Mesenchymal stem cell (in vitro differentiated cells and primary cell): ENCODE data around the gene C14orf39.

Source experiments
- DNase-seq: peaks from one replicate; pipeline ENCODE4 v3.0.0-alpha.2; 2013
- H2AFZ ChIP-seq: one replicate; pipeline ENCODE4 v1.6.1; 2013; ENCODE audit warnings: low read depth, mild to moderate bottlenecking, control low read depth, inconsistent platforms, low read length, moderate library complexity
- H2AK5ac ChIP-seq: 2 replicates; pipeline ENCODE4 v1.6.1; 2013; ENCODE audit warnings: low read length, moderate library complexity, mild to moderate bottlenecking, inconsistent platforms; ENCODE audit not compliant: severe bottlenecking
- H2BK120ac ChIP-seq: one replicate; pipeline ENCODE4 v1.6.1; 2013; ENCODE audit warnings: low read depth, mild to moderate bottlenecking, inconsistent platforms, low read length, moderate library complexity
- H2BK12ac ChIP-seq, 2 experiments: one replicate each; pipeline ENCODE4 v1.6.1; 2013; ENCODE audit warnings: inconsistent platforms in 2 of 2, low read length in 2 of 2, mild to moderate bottlenecking in 2 of 2, moderate library complexity in 2 of 2, control low read depth in 1 of 2
- H2BK15ac ChIP-seq: one replicate; pipeline ENCODE4 v1.6.1; 2013; ENCODE audit warnings: mild to moderate bottlenecking, low read depth, inconsistent platforms; ENCODE audit not compliant: poor library complexity, severe bottlenecking
- H2BK5ac ChIP-seq: 2 replicates; pipeline ENCODE4 v1.6.1; 2013; ENCODE audit warnings: low read depth, mild to moderate bottlenecking, low read length, control low read depth, inconsistent platforms; ENCODE audit not compliant: poor library complexity, severe bottlenecking
- H3K14ac ChIP-seq, 2 experiments: one replicate each; pipeline ENCODE4 v1.6.1; 2013; ENCODE audit warnings: inconsistent platforms in 2 of 2, low read length in 2 of 2, control low read depth in 1 of 2, mild to moderate bottlenecking in 1 of 2, moderate library complexity in 1 of 2
- H3K18ac ChIP-seq, 2 experiments: one replicate each; pipeline ENCODE4 v1.6.1; 2013; ENCODE audit warnings: inconsistent platforms in 2 of 2, low read length in 2 of 2, control low read depth in 1 of 2, low read depth in 1 of 2, mild to moderate bottlenecking in 1 of 2
- H3K23ac ChIP-seq, 2 experiments: one replicate each; pipeline ENCODE4 v1.6.1; 2013; ENCODE audit warnings: inconsistent platforms in 2 of 2, low read length in 2 of 2, mild to moderate bottlenecking in 2 of 2, moderate library complexity in 2 of 2, control low read depth in 1 of 2
- H3K27ac ChIP-seq: 2 replicates; pipeline ENCODE4 v1.5.1; 2013; ENCODE audit warnings: mild to moderate bottlenecking, moderate library complexity, low read length, control low read depth, inconsistent platforms; ENCODE audit not compliant: poor library complexity, severe bottlenecking
- H3K27me3 ChIP-seq, 2 experiments: 2 replicates each; pipeline versions ENCODE4 v1.6.1 to v1.7.0; 2013; ENCODE audit warnings: low read length in 2 of 2, mild to moderate bottlenecking in 2 of 2, moderate library complexity in 2 of 2, control low read depth in 1 of 2, inconsistent platforms in 1 of 2; ENCODE audit not compliant: control insufficient read depth in 1 of 2, insufficient read depth in 1 of 2
- H3K36me3 ChIP-seq, 2 experiments: 2 replicates each; pipeline versions ENCODE4 v1.6.1 to v1.7.0; 2013; ENCODE audit warnings: low read length in 2 of 2, control low read depth in 1 of 2, inconsistent platforms in 1 of 2, low read depth in 1 of 2, mild to moderate bottlenecking in 1 of 2; ENCODE audit not compliant: insufficient read depth in 2 of 2, control insufficient read depth in 1 of 2
- H3K4ac ChIP-seq, 2 experiments: one replicate each; pipeline ENCODE4 v1.6.1; 2013; ENCODE audit warnings: inconsistent platforms in 2 of 2, low read length in 2 of 2, mild to moderate bottlenecking in 2 of 2, moderate library complexity in 2 of 2, control low read depth in 1 of 2, low read depth in 1 of 2
- H3K4me1 ChIP-seq: 2 replicates; pipeline ENCODE4 v1.6.1; 2013; ENCODE audit warnings: low read depth, low read length, control low read depth; ENCODE audit not compliant: control insufficient read depth, insufficient read depth
- H3K4me2 ChIP-seq: 2 replicates; pipeline ENCODE4 v1.6.1; 2013; ENCODE audit warnings: low read length, mild to moderate bottlenecking, inconsistent platforms; ENCODE audit not compliant: poor library complexity, severe bottlenecking
- H3K4me3 ChIP-seq, 2 experiments: 2 replicates each; pipeline versions ENCODE4 v1.5.1 to v1.7.0; 2013; ENCODE audit warnings: low read length in 2 of 2, mild to moderate bottlenecking in 2 of 2, control low read depth in 1 of 2, low read depth in 1 of 2; ENCODE audit not compliant: insufficient read depth in 1 of 2
- H3K79me1 ChIP-seq: replicated peaks from 2 replicates; pipeline ENCODE4 v1.6.1; 2013; ENCODE audit warnings: mild to moderate bottlenecking, control low read depth, low read length, inconsistent platforms; ENCODE audit not compliant: poor library complexity, severe bottlenecking
- H3K9ac ChIP-seq: 2 replicates; pipeline ENCODE4 v1.7.0; 2013; ENCODE audit warnings: mild to moderate bottlenecking, low read length, moderate library complexity
- H3K9me3 ChIP-seq: 2 replicates; pipeline ENCODE4 v1.7.0; 2013; ENCODE audit warnings: mild to moderate bottlenecking, low read length; ENCODE audit not compliant: control insufficient read depth
- H4K8ac ChIP-seq: one replicate; pipeline ENCODE4 v1.6.1; 2013; ENCODE audit warnings: inconsistent platforms, mild to moderate bottlenecking, low read length, moderate library complexity
- H4K91ac ChIP-seq: one replicate; pipeline ENCODE4 v1.6.1; 2013; ENCODE audit warnings: mild to moderate bottlenecking, low read length, inconsistent platforms
- WGBS: methylation state at CpG from one replicate; pipeline ENCODE4 v1.1.7; 2013; ENCODE audit warnings: mixed read lengths; 5-methylcytosine and 5-hydroxymethylcytosine counted together

C14orf39 gene

GRCh38 chr14:60514741-60515491, 29.1 kb upstream of the C14orf39 start:
- H3K4me1 ChIP-seq, result peaks cover 26% of the 10 kb centered on the region
- no peak overlapping the region for H4K8ac ChIP-seq
- WGBS, result 2% methylated on average over 59 of the region's 79 CpGs
- no peak overlapping the region for H2BK5ac ChIP-seq
- H3K9me3 ChIP-seq, result peaks cover 4% of the 10 kb centered on the region
- H3K27me3 ChIP-seq, result peaks cover 81 to 82% of the 10 kb centered on the region in 2 experiments
- no peaks in the 10 kb centered on the region for H3K36me3 ChIP-seq
- H3K18ac ChIP-seq, result no peak overlapping the region
- H2BK15ac ChIP-seq, result no peak overlapping the region
- H3K4me3 ChIP-seq, result peak overlapping the region; percentile 54 to 70
- peak overlapping the region; percentile 85 for H3K4me2 ChIP-seq
- no peak overlapping the region for H2AFZ ChIP-seq
- no peak overlapping the region for H2BK12ac ChIP-seq
- H2AK5ac ChIP-seq, result no peak overlapping the region
- H3K23ac ChIP-seq, result peak overlapping the region in 1 of 2 experiments; percentile 42
- no peak overlapping the region for H3K27ac ChIP-seq
- H2BK120ac ChIP-seq, result no peak overlapping the region
- no peaks in the 10 kb centered on the region for H3K79me1 ChIP-seq
- H3K14ac ChIP-seq, result no peak overlapping the region
- no peak overlapping the region for H3K4ac ChIP-seq
- no peak overlapping the region for H4K91ac ChIP-seq
- peak; percentile 21 for DNase-seq
- no peak overlapping the region for H3K9ac ChIP-seq

- Histone ChIP-seq H2BK15ac (no peak overlapping the region), H2AFZ (no peak overlapping the region), H3K4me1 (peaks cover 32% of the 10 kb centered on the region), H2AK5ac (no peak overlapping the region), H3K4ac (no peak overlapping the region), H3K9ac (no peak overlapping the region), H3K79me1 (no peaks in the 10 kb centered on the region), H3K14ac (no peak overlapping the region), H3K4me2 (peak overlapping the region; percentile 85), H2BK5ac (no peak overlapping the region), H2BK120ac (no peak overlapping the region), H3K23ac (no peak overlapping the region), H3K9me3 (peaks cover 4% of the 10 kb centered on the region), H2BK12ac (no peak overlapping the region), H3K27me3 (peaks cover 84 to 85% of the 10 kb centered on the region in 2 experiments), H3K36me3 (no peaks in the 10 kb centered on the region), H4K8ac (no peak overlapping the region), H3K4me3 (peak overlapping the region in 1 of 2 experiments; percentile 70), H4K91ac (no peak overlapping the region), H3K27ac (no peak overlapping the region), H3K18ac (no peak overlapping the region)
- no peak for DNase-seq
- WGBS, result 2% methylated on average over 4 of the region's 10 CpGs
Measured at GRCh38 chr14:60514378-60514740, 28.5 kb upstream of the C14orf39 start.

GRCh38 chr14:60512973-60513571, 27.2 kb upstream of the C14orf39 start:
- Histone ChIP-seq H3K18ac (no peak overlapping the region), H3K4me2 (no peak overlapping the region), H4K8ac (no peak overlapping the region), H3K27me3 (peaks cover 90 to 94% of the 10 kb centered on the region in 2 experiments), H2AFZ (no peak overlapping the region), H3K4me1 (peaks cover 37% of the 10 kb centered on the region), H3K4me3 (no peak overlapping the region), H2BK120ac (no peak overlapping the region), H2BK15ac (no peak overlapping the region), H4K91ac (no peak overlapping the region), H2BK12ac (no peak overlapping the region), H3K9ac (no peak overlapping the region), H3K36me3 (no peaks in the 10 kb centered on the region), H3K9me3 (peaks cover 4% of the 10 kb centered on the region), H2BK5ac (no peak overlapping the region), H2AK5ac (no peak overlapping the region), H3K23ac (no peak overlapping the region), H3K79me1 (no peaks in the 10 kb centered on the region), H3K27ac (no peak overlapping the region), H3K14ac (no peak overlapping the region), H3K4ac (no peak overlapping the region)
- WGBS, result 5% methylated on average over 5 of the region's 7 CpGs
- DNase-seq, result no peak

- Histone ChIP-seq H2BK15ac (no peak overlapping the region), H3K4me1 (peaks cover 38% of the 10 kb centered on the region), H3K4me2 (no peak overlapping the region), H3K9ac (no peak overlapping the region), H2BK5ac (no peak overlapping the region), H3K27ac (no peak overlapping the region), H2BK12ac (no peak overlapping the region), H2AFZ (no peak overlapping the region), H4K8ac (no peak overlapping the region), H3K18ac (no peak overlapping the region), H3K4me3 (no peak overlapping the region), H3K79me1 (no peaks in the 10 kb centered on the region), H3K4ac (no peak overlapping the region), H4K91ac (no peak overlapping the region), H2BK120ac (no peak overlapping the region), H3K14ac (no peak overlapping the region), H3K9me3 (peaks cover 4% of the 10 kb centered on the region), H2AK5ac (no peak overlapping the region), H3K23ac (no peak overlapping the region), H3K27me3 (peaks cover 96% of the 10 kb centered on the region in 2 experiments), H3K36me3 (no peaks in the 10 kb centered on the region)
- WGBS, result 12% methylated on average over 2 of the region's 2 CpGs
- no peak for DNase-seq
Measured at GRCh38 chr14:60512126-60512525, 26.3 kb upstream of the C14orf39 start.
